Left hindlimb (tissue), 1 donor: ENCODE data around the gene OSTN.
"Not testable (repeated sequence)": the region's sequence is repeated elsewhere in the genome, so short reads cannot be mapped to it uniquely, and the experiment has no call there.

Source experiments
- DNase-seq: peaks from one replicate; pipeline ENCODE4 v3.0.0-alpha.2; 2018

The OSTN gene

GRCh38 chr3:191235331-191236314, 36.6 kb downstream of the OSTN start:
- no peak for DNase-seq

- no peak for DNase-seq
Measured at GRCh38 chr3:191236646-191237045, 37.6 kb downstream of the OSTN start.

GRCh38 chr3:191237047-191237882, 38.2 kb downstream of the OSTN start:
- DNase-seq, result no peak

- no peak for DNase-seq
Measured at GRCh38 chr3:191238321-191238817, 39.3 kb downstream of the OSTN start.

- DNase-seq, result no peak
Measured at GRCh38 chr3:191239407-191240031, 40.5 kb downstream of the OSTN start.

GRCh38 chr3:191240486-191240885, 41.4 kb downstream of the OSTN start:
- DNase-seq, result peak; percentile 37

- no peak for DNase-seq
Measured at GRCh38 chr3:191244242-191244867, 45.3 kb downstream of the OSTN start.

- DNase-seq, result not testable (repeated sequence)
Measured at GRCh38 chr3:191246034-191246433, 47.0 kb downstream of the OSTN start.

- no peak for DNase-seq
Measured at GRCh38 chr3:191246630-191247029, 47.6 kb downstream of the OSTN start.

GRCh38 chr3:191253089-191253799, 54.2 kb downstream of the OSTN start:
- no peak for DNase-seq

GRCh38 chr3:191254098-191254873, 55.2 kb downstream of the OSTN start:
- DNase-seq, result no peak

GRCh38 chr3:191255156-191255555, 56.1 kb downstream of the OSTN start:
- DNase-seq, result no peak

GRCh38 chr3:191256405-191256804, 57.4 kb downstream of the OSTN start:
- no peak for DNase-seq

- no peak for DNase-seq
Measured at GRCh38 chr3:191257286-191257685, 58.2 kb downstream of the OSTN start.

- DNase-seq, result no peak
Measured at GRCh38 chr3:191259486-191259885, 60.4 kb downstream of the OSTN start.

GRCh38 chr3:191260431-191261303, 61.6 kb downstream of the OSTN start:
- no peak for DNase-seq

GRCh38 chr3:191261304-191261638, 62.2 kb downstream of the OSTN start:
- no peak for DNase-seq

GRCh38 chr3:191262650-191263049, 63.6 kb downstream of the OSTN start:
- no peak for DNase-seq

GRCh38 chr3:191263365-191263764, 64.3 kb downstream of the OSTN start:
- DNase-seq, result no peak

GRCh38 chr3:191263850-191264249, 64.8 kb downstream of the OSTN start:
- DNase-seq, result no peak
